NAMALWA (cell line): ENCODE results near the gene OXER1.
"Not testable (repeated sequence)": the region's sequence is repeated elsewhere in the genome, so short reads cannot be mapped to it uniquely, and the experiment has no call there.

Experiments used
- DNase-seq: peaks from one replicate; pipeline ENCODE4 v3.0.0-alpha.2; 2015; ENCODE audit warnings: low spot score

OXER1 gene

DNA sequence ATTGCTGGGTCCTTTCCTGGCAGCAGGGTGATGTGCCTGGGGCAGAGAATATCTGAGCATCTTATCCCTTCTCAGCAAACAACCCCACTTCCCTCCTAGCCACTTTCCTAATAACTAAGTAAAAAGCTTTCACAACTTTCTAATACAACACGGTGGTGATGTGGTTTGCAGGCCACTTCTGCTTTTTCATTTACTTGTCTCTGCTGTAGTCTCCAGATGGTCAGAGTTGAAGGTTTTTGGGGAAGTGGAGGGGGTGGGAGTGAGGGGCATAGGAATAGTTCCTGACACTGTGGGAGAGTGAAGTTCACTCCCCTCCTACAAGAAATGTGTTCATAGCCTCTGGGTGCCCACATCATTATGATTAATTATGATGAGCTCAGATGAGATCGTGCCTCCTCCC, 11.6 kb downstream of the OXER1 start:
- peak; percentile 79 for DNase-seq

DNA sequence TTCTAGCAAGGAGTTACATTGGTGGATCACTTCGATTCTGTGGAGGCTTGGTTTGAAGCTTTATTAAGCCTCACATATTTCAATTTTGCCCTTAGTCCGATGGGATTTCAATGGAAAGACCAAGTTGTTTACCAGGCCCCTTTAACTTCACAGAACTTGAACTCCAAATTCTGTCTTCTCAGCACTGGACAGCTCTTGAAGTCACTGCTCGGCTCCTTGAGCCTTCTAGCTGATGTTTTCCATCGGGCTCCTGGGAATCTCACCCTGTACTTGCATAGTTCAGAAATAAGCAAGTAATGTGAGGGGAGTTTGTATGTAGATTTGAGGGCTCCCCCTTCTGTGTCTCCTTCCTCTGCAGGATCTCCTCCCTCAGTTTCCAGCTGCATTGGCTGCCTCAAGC, 15.1 kb downstream of the OXER1 start:
- DNase-seq = no peak

DNA sequence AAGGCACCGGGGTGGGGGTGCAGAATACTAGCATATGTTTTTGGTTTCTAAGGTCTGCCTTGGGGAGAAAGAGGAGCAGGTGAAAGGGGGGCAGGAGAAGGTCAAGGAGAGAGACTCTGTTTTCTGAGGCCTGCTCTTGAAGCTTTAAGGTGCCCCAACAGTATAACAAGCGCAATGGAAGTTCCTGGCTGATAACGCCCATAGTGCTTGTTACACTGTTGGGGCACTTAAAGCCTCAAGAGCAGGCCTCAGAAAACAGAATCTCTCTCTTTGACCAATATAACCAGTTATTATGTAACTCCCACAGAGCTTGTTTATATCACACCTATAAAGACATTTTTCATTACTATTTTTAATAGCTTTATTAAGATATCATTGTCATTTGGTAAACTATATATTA, 16.5 kb downstream of the OXER1 start:
- DNase-seq = no peak

DNA sequence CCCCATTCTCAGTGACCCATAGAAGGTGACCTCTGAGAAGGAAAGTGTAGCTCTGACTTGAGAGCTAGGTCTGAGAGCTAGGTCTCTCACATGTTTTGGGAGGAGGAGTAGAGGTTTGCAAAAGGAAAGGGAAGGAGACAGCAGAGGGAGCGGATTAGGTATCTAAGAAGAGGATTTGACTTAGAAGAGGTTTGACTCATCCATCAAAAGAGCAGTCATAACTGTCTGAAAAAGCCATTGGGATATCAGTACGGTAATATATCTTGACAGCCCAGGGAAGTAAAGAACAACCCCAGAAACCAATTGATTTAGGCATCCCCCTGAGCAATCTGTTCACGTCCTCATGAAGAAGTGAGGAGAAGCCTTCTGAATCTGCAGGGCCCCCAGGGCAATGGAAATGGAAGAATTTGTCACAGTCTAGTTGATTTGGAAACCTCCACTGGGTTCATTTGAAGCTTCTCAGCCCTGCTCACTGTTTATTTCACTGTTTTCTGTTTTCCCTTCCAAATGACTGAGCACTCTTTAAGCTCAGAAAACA, 19.3 kb downstream of the OXER1 start:
- DNase-seq = no peak

DNA sequence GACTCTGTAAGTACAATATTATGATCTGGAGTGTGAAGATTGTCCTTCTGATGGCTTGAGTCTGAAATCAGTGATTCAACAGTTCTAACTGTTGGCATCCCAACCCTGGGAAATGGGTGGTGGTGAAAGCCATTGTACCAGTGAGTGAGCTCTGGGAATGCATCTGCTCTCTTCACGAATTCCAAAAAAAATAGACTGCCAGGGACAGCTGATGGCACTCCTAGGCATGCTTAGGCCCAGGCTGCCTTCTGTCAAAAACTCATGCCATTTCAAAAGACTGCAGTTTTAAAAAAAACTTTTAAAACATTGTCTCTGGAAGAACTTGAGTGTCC, 20.3 kb downstream of the OXER1 start:
- no peak for DNase-seq

DNA sequence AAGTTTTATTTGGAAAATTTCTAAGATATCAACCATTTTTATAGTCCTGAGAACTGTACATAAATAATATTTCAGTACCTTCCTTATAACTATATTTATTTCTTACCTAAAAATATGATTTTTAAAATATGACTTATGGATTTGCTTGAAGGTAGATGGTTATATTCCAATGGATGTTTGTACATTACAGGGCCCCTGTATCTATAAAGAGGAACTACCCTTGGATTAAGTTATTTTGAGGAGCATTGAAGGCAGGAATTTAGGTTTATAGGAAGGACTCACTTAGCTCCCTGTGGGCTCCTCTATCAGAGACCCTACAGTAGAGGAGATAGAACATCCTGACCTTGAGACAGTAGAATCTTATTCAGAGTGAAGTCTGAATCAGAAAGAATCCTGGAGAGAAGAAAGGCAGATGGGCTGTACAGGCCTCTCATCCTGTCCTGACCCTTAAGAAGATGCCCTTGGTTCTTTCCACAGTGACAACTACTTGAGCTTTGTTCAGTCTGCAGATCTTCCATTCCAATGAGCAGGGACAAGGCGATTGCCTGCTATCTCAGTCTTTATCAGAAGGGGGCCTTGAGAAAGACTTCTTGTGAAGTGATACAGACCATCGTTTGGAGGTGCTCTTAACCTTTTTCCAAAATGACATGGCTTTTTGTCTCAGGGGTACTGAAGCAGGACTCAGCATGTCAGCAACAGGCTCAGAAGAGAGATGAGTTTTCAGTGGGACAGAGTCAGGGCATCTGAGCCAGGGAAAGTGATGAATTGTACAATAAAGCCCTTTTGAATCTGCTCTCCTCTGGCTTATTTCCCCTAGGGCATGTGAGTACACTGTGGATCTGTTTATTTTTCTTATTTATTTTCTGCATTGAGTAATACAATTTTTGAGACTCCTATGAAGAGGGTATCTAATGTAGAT, 20.9 kb downstream of the OXER1 start:
- peak; percentile 21 for DNase-seq

DNA sequence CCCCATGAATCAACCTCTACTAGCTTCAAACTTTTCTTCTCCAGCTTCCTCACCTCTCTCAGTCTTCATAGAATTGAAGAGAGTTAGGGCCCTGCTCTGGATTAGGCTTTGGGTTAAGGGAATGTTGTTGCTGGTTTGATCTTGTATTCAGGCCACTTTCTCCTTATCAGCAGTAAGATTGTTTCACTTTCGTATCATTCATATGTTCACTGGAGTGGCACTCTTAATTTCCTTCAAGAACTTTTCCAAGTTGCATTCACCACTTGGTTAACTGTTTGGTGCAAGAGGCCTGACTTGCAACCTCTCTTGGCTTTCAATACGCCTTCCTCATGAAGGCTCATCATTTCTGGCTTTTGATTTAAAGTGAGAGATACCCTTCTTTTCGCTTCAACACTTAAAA, 22.8 kb downstream of the OXER1 start:
- no peak for DNase-seq

DNA sequence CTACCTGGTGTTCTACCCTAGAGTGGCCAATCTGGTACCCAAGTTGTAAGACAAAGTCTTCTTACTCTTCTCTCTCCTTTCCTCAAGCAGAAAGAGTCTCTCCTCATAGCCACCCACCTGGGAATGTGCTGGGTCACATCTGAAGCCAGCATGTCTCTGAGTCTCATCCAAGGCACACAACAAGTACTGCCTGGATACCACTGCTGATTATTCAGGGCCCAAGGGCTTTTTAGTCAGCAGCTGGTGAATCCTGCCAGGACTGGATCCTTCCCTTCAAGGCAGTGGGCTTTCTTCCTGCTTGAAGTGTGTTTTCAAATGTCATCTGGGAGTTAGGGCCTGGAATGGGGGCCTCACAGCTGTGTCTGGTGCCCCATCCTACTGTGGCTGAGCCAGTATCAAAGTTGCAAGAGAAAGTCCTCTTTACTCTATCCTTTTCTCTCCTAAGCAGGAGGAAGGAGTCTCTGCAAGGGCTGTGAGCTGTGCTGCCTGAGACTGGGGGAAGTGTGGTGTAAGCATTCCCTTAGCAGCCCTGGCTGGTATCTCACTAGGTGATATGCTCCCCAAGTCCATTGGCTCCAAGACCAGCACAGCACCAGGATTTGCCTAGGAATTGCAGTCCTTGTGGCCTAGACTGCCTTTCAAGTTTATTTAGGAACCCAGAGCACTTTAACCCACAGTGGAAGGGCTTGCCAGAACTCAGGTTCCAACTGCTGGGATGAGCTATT, 27.2 kb downstream of the OXER1 start:
- DNase-seq = no peak

DNA sequence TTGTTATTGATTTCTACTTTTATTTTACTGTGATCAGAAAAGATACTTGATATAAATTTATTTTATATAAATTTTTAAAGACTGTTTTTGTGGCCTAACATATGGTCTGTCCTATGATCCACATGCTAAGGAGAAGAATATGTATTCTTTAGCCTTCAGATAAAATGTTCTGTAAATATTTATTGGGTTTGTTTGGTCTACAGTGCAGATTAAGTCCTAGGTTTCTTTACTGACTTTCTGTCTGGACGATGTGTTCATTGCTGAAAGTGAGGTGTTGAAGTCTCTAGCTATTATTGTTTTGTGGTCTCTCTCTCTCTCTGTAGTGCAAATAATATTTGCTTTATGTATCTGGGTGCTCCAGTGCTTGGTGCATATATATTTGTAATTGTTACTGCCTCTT, 30.1 kb downstream of the OXER1 start:
- DNase-seq = no peak

DNA sequence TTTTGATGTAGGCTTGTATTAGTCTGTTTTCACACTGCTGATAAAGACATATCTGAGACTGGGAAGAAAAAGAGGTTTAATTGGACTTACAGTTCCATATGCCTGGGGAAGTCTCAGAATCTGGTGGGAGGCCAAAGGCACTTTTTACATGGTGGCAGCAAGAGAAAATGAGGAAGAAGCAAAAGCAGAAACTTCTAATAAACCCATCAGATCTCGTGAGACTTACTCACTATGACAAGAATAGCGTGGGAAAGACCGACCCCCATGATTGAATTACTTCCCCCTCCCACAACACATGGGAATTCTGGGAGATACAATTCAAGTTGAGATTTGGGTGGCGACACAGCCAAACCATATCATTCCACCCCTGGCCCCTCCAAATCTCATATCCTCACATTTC, 32.6 kb downstream of the OXER1 start:
- DNase-seq = not testable (repeated sequence)

DNA sequence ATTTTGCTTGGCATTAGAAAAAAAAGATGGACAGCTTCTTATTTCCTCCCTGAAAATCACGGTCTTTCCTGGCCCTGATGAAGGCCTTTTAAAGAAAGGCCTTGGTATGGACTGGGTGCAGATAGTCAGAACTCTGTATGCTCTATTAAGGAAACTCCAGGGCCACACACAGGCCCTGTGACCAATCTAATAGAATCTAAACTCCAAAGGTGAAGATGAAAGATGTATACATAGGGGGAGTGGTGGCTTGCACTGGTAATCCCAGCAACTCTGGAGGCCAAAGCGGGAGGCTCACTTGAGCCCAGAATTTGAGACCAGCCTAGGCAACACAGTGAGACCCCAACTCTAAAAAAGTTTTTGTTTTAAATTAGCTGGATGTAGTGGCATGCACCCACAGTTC, 37.3 kb downstream of the OXER1 start:
- no peak for DNase-seq

DNA sequence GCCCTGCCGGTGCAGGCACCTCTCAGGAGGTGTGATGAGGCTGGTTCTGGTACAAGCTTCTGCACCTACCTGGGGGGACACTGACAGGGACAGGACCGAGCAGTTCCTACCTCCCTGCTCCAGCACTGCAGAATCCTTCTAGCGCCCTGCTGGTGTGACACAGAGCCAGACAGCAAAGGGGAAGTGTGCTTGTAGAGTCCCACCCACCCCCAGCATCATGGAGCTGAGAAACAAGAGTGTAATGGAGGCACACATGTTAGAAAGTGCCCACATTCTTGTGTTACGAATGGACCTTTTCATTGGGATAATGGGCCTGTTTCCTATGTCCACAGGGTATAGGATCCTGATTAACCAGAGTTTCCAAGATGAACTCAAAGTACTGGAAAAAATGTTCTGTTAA, 38.3 kb downstream of the OXER1 start:
- no peak for DNase-seq

DNA sequence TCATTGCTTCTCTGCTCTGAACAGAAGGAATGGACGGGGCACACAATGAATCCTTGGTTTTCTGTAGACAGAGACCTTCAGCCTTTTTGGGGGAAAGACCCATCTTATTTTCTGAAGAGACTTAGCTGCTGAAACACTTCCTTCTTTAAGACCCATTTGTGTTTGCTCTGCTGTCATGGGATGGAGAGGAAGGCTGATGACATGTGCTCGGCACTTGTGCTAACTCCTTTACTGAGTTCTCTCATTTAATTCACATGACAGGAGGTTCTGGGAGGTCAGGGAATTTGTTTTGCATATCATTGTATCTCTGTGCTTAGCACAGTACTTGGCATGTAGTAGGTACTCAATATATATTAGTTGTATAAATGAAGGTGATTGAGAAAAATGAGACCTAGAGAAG, 39.0 kb downstream of the OXER1 start:
- DNase-seq = no peak

DNA sequence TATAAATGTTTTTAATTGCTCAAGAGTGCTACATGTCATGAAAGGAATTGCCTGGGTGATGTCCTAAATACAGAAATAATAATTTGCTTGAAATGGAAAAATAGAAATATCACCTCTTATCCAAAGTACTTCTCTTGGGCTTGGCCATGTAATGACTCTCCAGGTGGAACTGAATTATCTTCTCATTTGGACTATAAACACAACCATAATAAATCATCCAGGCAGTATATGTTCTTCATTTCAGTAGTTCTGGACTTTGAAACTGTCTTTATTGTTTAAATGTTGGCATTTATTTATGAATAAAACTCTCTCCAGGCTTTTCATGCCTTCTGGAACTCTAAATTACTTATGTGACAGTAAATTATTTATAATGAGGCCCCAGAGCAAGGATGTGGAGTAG, 40.5 kb downstream of the OXER1 start:
- DNase-seq = no peak

DNA sequence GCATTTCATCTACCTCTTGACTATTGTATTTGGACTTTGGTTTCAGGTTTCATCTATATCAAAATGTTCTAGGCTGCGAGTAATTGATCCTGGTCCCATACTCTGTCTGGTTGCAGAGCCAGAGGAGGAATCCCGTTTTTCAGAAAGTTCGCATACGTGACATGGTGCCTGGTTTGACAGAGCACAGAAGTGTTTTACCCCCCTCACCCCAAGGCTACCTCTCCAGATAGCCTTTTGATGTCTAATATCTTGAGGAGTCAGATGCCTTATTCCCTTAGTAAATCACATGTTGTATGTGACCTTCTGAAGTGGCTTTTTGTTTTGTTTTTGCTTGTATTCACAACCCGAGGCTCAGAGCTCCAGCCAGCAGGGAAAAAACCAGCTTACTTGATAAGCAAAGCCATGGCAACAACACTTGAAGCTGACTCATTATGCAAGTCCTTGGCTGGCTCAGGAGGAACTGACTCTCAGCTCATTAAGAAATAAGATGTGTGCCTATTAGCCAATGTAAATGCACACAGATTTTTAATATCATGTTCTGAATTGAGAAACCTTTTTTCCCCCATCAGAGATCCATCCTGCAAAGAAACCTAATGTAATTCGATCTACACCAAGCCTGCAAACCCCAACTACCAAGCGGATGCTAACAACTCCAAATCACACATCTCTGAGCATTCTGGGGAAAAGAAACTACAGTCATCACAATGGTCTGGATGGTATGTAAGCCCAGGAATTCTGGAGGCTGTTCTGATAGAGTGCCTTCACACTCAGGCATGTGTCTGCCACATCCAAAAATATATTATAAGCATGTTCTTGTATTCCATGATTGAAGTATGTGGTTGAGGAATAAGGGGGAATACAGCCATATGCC, 41.4 kb downstream of the OXER1 start:
- peak; percentile 47 for DNase-seq

DNA sequence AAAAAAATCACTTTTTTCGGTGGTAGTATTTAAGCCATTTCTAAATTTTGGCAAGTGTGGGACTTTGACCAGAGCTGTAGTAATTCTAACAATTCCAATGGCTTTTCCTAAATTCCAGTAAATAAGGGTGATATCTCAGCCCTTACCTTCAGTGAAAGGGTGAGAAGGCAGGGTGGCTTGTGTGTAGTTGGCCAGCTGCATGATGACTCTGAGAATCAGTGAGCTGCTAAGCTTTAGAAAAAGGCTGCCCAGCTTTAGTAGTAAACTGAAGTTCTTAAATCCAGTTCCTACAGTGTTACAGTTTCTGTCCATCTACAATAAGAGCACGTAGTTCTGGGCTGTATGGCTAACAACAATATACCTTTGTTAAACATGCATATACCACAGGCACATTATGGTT, 42.0 kb downstream of the OXER1 start:
- no peak for DNase-seq

DNA sequence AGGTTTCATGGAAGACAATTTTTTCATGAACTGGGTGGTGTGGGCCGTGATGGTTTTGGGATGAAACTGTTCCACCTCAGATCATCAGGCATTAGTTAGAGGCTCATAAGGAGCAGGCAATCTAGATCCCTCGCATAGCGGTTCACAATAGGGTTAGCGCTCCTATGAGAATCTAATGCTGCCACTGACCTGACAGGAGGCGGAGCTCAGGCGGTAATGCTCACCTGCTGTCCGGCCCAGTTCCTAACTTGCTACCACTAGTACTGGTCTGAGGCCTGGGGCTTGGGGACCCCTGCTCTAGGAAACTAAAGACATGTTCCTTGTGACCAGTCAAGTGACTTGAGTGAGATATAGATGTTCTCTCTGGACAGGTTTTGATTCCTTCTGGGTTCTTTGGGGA, 49.2 kb downstream of the OXER1 start:
- no peak for DNase-seq

DNA sequence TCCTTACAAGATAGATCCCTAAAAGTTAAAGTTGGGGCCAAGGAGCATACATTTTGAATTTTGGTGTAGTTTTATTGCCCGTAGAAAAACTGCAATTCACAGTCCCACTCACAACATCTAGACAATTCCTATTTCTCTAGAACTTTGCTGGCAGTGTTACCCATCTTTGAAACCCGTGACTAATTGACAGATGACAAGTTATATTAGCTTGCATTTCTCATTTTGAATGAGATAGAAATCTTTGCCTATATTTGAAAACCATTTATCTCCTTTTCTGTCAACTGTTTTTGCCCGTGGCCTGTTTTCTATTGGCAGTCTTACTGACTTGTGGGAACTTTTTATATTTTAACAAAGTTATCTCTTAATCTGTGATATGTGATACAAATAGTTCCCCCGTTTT, 50.0 kb downstream of the OXER1 start:
- no peak for DNase-seq

DNA sequence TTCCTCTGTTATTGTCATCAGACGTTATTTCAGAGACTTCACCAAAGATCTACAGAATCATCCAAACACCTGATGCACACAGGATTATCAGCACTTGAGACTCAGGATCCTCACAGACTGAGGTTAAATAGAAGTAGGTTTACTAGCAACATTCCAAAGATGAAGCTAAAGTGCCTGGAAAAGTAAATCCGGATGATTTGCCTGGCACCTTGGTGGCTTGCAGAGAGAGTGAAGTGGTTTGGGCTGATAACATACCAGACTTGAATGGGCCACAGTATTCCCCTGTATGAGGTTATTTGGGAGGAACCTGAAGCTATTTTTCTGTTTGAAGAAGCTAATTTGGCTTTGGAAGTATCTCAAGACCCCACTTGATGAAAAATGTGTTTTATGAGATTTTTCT, 51.0 kb downstream of the OXER1 start:
- DNase-seq = no peak
